PC-9 (cell line): ENCODE data around the gene POU6F2.

Experiments
- CTCF ChIP-seq: fragments of 200-600 bp; sonication (generic); conservative IDR thresholded peaks from 2 replicates; pipeline ENCODE4 v1.6.1; 2017; ENCODE audit warnings: mixed run types, antibody characterized with exemption, mild to moderate bottlenecking, moderate library complexity
- EZH2 ChIP-seq: fragments of 200-600 bp; sonication (generic); IDR thresholded peaks from 2 replicates; pipeline ENCODE4 v1.8.0; 2017; ENCODE audit warnings: antibody characterized with exemption, low read depth

GRCh38 chr7:39465055-39465929 lies 487.6 kb downstream of the POU6F2 start:
- TF ChIP-seq CTCF (peak; percentile 93), EZH2 (no peak)
